ENCODE data around the gene PECR. TPM values are rescaled to one million over a fixed set of nuclear protein-coding genes. Genes with fewer than 3 reads are reported as not detected.

Gene PECR
- total RNA-seq, 1 experiment from 2014 or later: 26.0 TPM

GRCh38 chr2:216039918-216040317 is 41.7 kb downstream of the PECR start:
- H3K9ac ChIP-seq (ENCODE audit: low read length): no peak overlapping the region
- BruUV-seq (replicated peaks): no TSS peak
- intact Hi-C loops (cut with micrococcal nuclease): no loop called here
- no peaks in the 10 kb centered on the region for H3K9me3 ChIP-seq (ENCODE audit: low read length)
- no peak for DNase-seq
- no peak overlapping the region for H3K4me3 ChIP-seq (ENCODE audit: low read length)
- no peaks in the 10 kb centered on the region for H4K20me1 ChIP-seq (ENCODE audit: low read length)
- no peaks in the 10 kb centered on the region for H3K79me2 ChIP-seq (ENCODE audit: low read length)
- H3K4me1 ChIP-seq (ENCODE audit: insufficient read depth, low read length): no peaks in the 10 kb centered on the region
- no peak overlapping the region for H3K27ac ChIP-seq (ENCODE audit: low read length)
- H3K4me2 ChIP-seq (ENCODE audit: low read length): no peak overlapping the region
- POLR2A ChIA-PET (ENCODE audit: unreplicated experiment): no interaction called here
- TF ChIP-seq EZH2 (IDR thresholded peaks at IDR 0.05; ENCODE audit: low read length, unreplicated experiment): no peak
- no peak for TF ChIP-seq EZH2phosphoT487 (IDR thresholded peaks at IDR 0.05; ENCODE audit: borderline replicate concordance, low read length)
- no peak for TF ChIP-seq CTCF (conservative IDR thresholded peaks at IDR 0.05; ENCODE audit: low read depth, low read length)
- no peaks in the 10 kb centered on the region for H3F3A ChIP-seq (ENCODE audit: low read length, unreplicated experiment)
- no peaks in the 10 kb centered on the region for H3K27me3 ChIP-seq (ENCODE audit: low read length)
- CTCF ChIA-PET: no interaction called here
- H3K9me2 ChIP-seq (replicated peaks; ENCODE audit: low read length): no peaks in the 10 kb centered on the region
- no peak overlapping the region for H2AFZ ChIP-seq (ENCODE audit: low read length)
- H3K36me3 ChIP-seq (ENCODE audit: low read depth, low read length): no peaks in the 10 kb centered on the region
- no peak for ATAC-seq

GRCh38 chr2:216034065-216034464 is 47.5 kb downstream of the PECR start:
- H3K4me2 ChIP-seq (ENCODE audit: low read length): no peak overlapping the region
- H3K9ac ChIP-seq (ENCODE audit: low read length): no peak overlapping the region
- peaks cover 13% of the 10 kb centered on the region for H3K4me1 ChIP-seq (ENCODE audit: insufficient read depth, low read length)
- no peaks in the 10 kb centered on the region for H3K9me2 ChIP-seq (replicated peaks; ENCODE audit: low read length)
- TF ChIP-seq EZH2phosphoT487 (IDR thresholded peaks at IDR 0.05; ENCODE audit: borderline replicate concordance, low read length): no peak
- TF ChIP-seq EZH2 (IDR thresholded peaks at IDR 0.05; ENCODE audit: low read length, unreplicated experiment): no peak
- TF ChIP-seq CTCF (conservative IDR thresholded peaks at IDR 0.05; ENCODE audit: low read depth, low read length): peak; percentile 91
- CTCF ChIA-PET: interaction anchor here (1.0 kb wide), 1 partner anchor 84 kb away, joined by 6 read pairs; no protein-coding TSS in a partner anchor
- H3K9me3 ChIP-seq (ENCODE audit: low read length): no peaks in the 10 kb centered on the region
- H3K4me3 ChIP-seq (ENCODE audit: low read length): no peak overlapping the region
- intact Hi-C loops (cut with micrococcal nuclease): loop anchor here (5.0 kb wide), 1 partner anchor 33 kb away; no protein-coding TSS in a partner anchor
- H3K79me2 ChIP-seq (ENCODE audit: low read length): no peaks in the 10 kb centered on the region
- POLR2A ChIA-PET (ENCODE audit: unreplicated experiment): no interaction called here
- no peak overlapping the region for H2AFZ ChIP-seq (ENCODE audit: low read length)
- BruUV-seq (replicated peaks): no TSS peak
- ATAC-seq: peak; percentile 66
- no peaks in the 10 kb centered on the region for H3F3A ChIP-seq (ENCODE audit: low read length, unreplicated experiment)
- H3K36me3 ChIP-seq (ENCODE audit: low read depth, low read length): no peaks in the 10 kb centered on the region
- no peaks in the 10 kb centered on the region for H3K27me3 ChIP-seq (ENCODE audit: low read length)
- no peak overlapping the region for H3K27ac ChIP-seq (ENCODE audit: low read length)
- H4K20me1 ChIP-seq (ENCODE audit: low read length): no peaks in the 10 kb centered on the region
- DNase-seq: peak; percentile 84

- H3K9me2 ChIP-seq (replicated peaks; ENCODE audit: low read length): no peaks in the 10 kb centered on the region
- H3K79me2 ChIP-seq (ENCODE audit: low read length): no peaks in the 10 kb centered on the region
- ATAC-seq: no peak
- no peak for DNase-seq
- ChIA-PET POLR2A (ENCODE audit: unreplicated experiment) (no interaction called here), CTCF (interaction anchor here (1.0 kb wide), 1 partner anchor 83 kb away, joined by 6 read pairs; no protein-coding TSS in a partner anchor)
- TF ChIP-seq EZH2 (IDR thresholded peaks at IDR 0.05; ENCODE audit: low read length, unreplicated experiment) (no peak), CTCF (conservative IDR thresholded peaks at IDR 0.05; ENCODE audit: low read depth, low read length) (no peak), EZH2phosphoT487 (IDR thresholded peaks at IDR 0.05; ENCODE audit: borderline replicate concordance, low read length) (no peak)
- H3K9ac ChIP-seq (ENCODE audit: low read length): no peak overlapping the region
- peaks cover 13% of the 10 kb centered on the region for H3K4me1 ChIP-seq (ENCODE audit: insufficient read depth, low read length)
- H3K27ac ChIP-seq (ENCODE audit: low read length): no peak overlapping the region
- no peak overlapping the region for H3K4me3 ChIP-seq (ENCODE audit: low read length)
- no peaks in the 10 kb centered on the region for H3K9me3 ChIP-seq (ENCODE audit: low read length)
- H3K4me2 ChIP-seq (ENCODE audit: low read length): no peak overlapping the region
- intact Hi-C loops (cut with micrococcal nuclease): loop anchor here (2.0 to 5.0 kb wide), 2 partner anchors 34 to 77 kb away; no protein-coding TSS in a partner anchor
- H3K27me3 ChIP-seq (ENCODE audit: low read length): no peaks in the 10 kb centered on the region
- no TSS peak for BruUV-seq (replicated peaks)
- H2AFZ ChIP-seq (ENCODE audit: low read length): no peak overlapping the region
- H4K20me1 ChIP-seq (ENCODE audit: low read length): no peaks in the 10 kb centered on the region
- no peaks in the 10 kb centered on the region for H3F3A ChIP-seq (ENCODE audit: low read length, unreplicated experiment)
- no peaks in the 10 kb centered on the region for H3K36me3 ChIP-seq (ENCODE audit: low read depth, low read length)
Observed at GRCh38 chr2:216033403-216033802, 48.2 kb downstream of the PECR start.
